C1 segment of cervical spinal cord (tissue), 14 donors: Measurements from ENCODE around the gene NIPA2.

ENCODE experiments used
- DNase-seq, 14 donors: peaks; one replicate each; lab custom pipeline; 2025; lab: John Stamatoyannopoulos, UW

The NIPA2 gene

DNA sequence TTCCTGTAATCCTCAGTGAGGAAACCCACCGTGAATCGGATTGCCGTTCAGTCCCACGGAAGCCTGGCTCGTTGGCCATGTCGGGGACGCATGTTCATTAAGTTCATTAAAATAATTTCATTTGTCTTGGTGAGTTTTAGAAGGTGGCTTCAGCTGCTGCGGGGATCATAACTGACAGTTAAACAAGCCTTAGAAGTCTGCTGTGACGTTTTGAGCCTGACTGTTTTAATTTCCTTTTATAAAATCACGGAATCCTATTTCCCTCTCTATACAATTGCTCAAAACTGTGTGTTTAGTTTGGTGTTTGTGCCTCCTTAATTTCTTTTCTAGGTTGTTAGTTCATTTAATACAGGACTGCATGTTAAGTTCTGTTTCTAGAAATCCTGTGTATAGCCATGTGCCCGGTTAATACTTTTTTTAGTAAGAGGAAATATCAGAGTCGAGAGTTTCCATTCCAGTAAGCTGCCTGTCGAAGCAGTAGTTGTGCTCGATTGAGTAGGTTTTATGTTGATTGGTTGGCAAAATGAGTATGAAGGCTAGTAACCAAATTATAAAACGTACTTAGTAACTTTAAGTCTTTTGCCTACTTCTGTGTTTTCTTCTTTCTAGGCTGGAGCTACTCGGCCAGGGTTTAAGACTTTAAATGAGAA, 705 bp downstream of the NIPA2 start:
- DNase-seq = no peak

DNA sequence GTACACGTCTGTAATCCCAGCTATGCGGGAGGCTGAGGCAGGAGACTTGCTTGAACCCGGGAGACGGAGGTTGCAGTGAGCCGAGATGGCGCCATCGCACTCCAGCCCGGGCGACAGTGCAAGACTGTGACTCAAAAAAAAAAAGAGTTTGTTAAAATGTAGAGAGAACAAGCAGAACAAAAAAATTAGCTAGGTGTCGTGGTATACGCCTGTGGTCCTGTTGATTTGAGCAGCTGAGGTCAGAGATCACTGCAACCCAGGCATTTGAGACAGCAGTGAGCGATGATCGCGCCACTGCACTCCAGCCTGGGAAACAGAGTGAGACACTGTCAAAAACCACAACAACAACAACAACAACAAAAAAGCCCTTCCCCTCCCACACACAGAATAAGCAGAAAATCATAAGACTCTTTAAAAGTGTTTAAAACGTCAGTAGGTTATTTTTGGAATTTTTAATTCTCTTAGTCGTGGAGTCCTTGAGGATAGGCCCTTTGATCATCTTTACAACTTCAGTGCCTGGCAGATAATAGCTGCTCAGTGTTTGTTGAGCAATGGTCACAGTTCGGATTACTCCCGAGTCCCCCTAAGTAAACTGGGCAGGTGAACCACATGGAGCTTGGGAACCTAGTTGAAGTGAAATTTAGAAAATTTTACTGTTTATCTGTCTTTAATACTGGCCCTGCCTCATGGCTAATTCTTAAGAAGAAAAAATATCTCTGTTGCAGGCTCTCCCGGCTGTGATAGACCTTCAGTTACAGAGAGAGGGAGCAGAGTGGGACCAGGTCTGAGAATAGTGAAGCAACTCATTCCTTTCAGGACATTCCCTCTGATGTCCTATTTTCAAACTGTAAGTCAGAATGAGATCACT, 6.2 kb downstream of the NIPA2 start:
- DNase-seq = no peak

DNA sequence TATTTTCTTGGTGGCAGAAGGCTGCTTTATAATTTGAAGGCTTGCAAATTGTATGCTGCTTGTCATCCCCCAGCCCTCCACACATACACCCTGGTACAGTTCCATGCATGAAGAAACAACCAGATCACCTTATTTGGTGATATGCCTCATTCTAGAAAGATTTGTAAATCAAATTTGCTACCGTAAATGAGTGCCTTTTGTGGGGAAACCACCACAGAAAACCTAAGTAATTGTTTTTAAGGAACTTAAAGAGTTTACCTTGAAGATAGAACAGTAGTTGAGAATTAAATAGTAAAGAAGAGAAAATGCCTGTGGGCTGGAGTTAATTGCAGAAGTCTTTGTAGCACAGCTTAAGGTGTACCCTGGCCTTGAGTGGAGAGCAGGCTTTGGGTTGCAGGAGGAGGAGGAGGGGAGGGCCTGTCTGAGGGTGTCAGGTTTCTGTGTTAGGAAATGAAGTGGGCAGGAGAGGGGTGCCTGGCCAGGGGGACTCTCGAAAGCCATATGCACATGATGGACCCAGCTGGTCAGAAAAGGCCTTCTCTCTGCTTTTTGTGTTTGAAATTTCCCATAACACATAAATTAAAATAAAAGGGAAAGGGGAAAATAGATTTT, 6.9 kb downstream of the NIPA2 start:
- DNase-seq = no peak

DNA sequence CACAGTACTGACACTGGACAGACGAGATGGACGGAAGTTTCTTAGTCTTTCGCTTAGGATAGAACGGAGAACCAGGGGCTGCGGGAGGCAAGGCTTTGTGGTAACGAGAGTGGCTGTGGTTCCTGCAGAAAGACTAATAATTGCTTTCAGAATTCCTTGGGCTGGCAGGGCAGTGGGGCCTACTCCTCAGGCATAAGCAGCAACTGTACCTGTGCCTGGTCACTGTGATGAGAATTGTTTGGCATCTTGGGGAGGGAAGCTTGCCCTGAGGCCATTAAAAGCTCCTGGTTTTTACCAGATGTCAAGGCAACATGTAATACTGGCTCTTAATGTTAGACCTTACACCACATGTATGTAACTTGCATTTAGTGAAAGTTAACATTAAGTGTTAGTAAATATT, 7.6 kb downstream of the NIPA2 start:
- DNase-seq = no peak

DNA sequence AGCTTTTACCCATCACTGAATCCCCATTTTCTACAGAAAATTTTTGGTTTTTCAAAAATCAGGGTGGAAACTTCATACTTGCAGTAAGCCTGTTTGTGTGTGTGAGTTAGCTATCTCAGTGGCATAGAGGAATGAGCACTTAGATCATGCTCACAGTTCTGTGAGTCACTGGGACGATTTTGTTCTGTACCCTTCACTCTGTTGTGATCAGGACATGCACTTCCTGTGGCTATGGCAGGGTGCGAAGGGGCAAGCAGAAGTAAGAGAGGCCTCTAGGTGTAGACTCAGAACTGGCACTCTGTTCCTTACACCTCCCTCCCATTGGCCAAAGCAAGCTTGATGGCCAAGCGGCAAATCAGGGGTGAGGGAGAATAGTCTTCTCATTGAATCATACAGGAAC, 11.6 kb downstream of the NIPA2 start:
- DNase-seq = no peak

DNA sequence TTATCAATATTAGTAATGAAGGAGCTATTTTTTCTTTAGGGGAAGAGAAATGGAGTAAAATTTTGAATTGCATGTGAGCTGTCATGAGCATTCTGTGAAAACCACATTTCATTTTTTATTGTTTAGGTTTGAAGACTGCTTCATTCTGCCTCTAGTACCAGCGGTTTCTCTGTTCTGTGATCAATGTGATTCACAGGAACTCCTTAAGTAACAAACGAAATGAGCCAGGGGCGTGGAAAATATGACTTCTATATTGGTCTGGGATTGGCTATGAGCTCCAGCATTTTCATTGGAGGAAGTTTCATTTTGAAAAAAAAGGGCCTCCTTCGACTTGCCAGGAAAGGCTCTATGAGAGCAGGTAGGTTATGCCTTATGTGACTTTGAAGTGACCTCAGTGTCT, 13.0 kb downstream of the NIPA2 start:
- DNase-seq = no peak

DNA sequence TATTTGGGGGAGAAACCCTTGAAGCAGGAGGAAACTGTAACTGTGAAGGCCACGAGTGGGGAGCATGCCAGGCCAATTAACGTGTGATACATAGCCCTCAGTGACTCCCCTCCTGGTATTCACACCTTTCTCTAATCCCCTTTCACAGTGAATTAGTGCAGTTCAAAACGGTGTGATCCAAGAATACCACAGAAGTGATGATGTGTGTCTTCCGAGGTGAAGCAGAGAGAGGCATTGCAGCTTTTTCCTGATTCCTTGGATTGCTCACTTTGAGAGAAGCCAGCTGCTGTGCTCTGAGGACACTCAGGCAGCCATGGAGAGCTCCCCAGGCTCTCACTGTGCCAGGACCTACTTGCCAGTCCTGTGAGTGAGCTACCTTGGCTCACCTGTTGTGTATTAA, 17.3 kb downstream of the NIPA2 start:
- no peak for DNase-seq

DNA sequence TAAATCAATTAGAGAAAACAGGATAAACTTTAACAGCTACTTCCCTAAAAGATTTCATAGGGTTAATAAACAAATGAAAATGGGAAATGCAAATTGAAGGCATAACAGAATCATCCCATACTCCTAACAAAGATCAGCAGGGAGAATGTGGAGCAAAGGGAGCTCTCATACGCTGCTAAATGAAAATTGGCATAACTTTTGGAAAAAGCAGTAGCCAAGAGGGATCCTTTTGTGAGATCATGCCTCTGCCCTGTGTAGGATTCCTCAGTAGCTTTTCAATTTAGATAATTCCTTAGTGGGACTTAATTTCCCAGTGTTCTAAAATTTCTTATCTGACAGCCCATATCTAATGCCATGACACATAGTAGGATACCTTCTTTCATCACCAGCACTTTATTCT, 18.2 kb downstream of the NIPA2 start:
- no peak for DNase-seq

DNA sequence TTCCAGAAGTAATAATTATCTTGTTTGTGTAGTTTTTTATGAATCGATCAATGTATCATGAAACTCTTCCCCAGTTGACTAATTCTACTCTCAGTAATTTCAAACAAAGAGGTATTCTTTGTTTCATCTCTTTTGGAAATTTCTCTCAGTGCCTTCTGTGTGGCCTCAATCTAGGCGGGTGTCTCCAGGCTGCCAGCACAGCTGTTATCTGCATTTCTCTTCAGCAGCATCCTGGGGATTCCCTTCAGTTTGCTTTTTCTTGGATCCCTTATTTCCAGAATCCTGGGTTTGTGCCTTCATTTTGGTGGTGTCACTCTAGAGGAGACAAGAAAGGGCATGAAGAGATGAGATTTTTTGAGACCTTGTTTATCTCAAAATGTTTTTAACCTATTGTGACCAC, 22.7 kb downstream of the NIPA2 start:
- DNase-seq = no peak

DNA sequence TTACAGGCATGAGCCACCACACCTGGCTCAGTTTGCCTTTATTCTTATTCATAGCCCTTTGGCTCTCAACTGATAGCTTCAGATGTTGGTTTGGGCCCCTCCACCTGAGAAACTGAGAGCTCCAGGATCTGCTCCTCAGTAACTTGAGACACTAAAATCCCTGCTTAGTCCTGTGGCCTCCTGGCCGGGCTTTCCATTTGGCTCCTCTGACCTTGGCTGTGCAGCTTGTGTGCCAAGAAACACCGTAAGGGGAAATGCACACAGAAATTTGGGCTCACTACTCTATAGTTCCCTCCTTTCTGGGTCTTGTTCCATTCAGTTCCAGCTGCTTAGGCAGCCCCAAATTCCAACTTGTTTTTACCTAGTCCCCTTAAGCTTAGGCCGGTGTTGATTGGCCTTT, 24.9 kb downstream of the NIPA2 start:
- DNase-seq = no peak

DNA sequence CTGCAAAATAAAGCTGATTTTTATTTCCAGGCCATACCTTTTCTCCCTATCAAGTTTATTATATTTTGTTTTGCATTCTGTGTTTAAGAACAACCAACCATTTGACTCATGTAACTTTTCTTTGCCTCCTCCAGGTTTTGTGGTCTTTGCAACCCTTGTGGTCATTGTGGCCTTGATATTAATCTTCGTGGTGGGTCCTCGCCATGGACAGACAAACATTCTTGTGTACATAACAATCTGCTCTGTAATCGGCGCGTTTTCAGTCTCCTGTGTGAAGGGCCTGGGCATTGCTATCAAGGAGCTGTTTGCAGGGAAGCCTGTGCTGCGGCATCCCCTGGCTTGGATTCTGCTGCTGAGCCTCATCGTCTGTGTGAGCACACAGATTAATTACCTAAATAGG, 27.6 kb downstream of the NIPA2 start:
- DNase-seq = no peak

DNA sequence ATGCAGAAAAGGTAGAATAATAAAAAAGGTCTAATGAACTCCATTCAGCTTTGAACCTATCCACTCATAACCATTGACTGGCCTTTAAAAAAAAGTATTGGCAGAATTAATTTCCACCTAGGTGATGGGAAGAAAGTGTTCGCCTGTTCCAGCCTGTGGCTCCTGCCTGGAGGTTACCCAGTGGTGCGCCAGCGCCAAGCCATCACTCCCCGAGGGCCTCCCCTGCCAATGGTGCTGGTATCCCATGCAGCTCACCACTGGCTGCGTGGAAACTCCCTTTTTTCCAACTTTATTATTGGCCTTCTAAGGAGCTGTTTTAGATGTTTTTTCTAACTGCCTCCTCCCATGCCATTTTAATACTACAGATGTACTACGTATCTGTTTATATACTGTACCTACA, 29.4 kb downstream of the NIPA2 start:
- no peak for DNase-seq

DNA sequence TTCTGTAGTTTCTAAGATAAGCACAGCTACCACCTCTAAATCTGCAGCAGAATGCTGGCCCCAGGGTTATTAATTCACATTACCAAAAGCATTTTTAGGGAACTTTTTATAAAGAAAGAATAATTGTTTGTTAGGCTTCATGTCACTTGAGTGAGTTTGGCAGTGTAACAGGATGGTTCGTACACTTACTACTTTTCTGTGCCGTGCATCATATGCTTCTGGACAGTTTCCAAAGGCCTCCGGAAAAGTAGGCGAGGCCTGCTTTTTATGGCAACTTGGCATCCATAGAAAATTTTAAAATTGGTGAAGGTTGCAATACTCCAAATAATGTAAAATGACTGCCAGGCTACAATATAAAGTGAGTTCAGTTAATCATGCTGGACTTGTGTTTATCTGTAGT, 30.0 kb downstream of the NIPA2 start:
- no peak for DNase-seq

DNA sequence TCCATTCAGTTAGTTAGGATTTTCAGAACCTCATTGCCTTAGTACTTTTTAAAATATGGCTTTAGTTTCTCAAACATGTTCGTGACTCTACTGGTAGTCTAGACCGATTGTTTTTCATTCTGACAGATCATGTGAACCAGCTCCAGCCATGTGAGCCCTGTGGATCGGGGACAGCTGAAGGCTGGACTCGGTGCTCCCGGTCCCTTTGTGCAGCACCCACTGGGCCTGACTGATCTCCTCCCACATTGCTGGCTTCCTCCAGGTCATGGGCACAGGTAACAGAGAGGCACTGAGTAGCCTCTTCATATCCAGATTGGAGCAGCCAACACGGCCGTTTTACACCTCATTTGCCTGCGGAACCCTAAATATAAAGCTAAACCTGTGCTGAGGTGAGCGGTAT, 30.5 kb downstream of the NIPA2 start:
- no peak for DNase-seq

DNA sequence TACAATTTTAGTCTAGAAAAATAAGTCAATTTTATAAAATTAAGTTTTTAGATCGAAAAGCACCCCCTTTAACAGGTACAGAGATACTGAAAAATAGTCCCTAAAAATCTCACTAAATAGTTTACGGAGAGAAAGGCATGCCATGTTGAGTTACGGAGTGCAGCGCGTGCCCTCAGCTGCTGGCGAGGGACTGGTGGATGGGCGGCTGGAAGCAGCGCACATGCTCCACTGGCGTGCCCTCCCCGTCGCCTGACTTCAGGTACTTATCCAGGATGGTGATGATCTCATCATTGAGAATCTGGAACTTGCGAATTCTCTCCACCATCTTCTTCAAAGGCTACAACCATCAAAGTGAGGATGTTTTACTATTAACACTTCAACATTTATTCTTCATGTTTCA, 31.4 kb downstream of the NIPA2 start:
- DNase-seq = no peak

DNA sequence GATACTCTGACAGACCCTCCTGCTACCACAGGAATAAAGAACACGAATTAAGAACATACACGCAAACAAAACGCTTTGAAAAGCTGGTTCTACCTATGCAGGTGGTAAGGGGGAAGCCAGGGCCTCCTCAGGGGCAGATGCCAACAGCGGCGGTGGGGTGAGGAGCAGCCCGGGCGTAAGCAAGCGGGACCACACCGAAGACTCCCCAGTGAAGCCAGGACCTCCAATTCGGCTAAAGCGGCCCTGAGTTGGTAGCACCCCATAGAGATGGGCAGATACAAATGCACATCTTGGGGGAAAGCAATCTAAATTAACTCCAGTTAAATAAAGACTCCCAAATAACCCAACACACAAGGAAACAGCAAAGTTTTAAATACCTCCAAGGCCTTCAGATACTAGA, 32.4 kb downstream of the NIPA2 start:
- no peak for DNase-seq

DNA sequence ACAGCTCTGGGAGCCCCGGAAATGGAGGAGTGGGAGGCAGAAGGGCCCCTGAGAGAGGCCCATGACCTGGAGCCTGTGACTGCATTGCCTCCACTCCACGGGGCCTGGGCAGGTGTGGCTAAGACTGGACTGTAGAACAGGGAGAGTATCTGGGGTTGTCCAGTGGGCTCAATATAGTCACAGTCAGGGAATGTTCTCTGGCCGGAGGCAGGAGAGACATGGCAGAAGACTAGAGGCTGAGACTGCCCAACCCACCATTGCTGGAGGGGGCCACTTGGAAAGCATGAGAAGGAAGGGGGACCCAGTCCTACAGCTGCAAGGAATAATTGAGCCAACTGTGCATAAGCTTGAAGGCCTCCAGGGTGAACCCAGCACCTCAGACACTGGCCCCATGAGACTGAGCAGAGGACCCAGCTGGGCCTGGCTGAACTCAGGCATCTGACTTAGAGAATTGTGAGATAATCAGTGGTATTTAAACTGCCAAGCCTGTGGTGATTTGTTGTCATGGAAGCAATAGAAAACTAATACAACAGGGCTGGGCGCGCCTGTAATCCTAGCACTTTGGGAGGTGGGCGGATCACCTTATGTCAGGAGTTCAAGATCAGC, 33.1 kb downstream of the NIPA2 start:
- DNase-seq = no peak

DNA sequence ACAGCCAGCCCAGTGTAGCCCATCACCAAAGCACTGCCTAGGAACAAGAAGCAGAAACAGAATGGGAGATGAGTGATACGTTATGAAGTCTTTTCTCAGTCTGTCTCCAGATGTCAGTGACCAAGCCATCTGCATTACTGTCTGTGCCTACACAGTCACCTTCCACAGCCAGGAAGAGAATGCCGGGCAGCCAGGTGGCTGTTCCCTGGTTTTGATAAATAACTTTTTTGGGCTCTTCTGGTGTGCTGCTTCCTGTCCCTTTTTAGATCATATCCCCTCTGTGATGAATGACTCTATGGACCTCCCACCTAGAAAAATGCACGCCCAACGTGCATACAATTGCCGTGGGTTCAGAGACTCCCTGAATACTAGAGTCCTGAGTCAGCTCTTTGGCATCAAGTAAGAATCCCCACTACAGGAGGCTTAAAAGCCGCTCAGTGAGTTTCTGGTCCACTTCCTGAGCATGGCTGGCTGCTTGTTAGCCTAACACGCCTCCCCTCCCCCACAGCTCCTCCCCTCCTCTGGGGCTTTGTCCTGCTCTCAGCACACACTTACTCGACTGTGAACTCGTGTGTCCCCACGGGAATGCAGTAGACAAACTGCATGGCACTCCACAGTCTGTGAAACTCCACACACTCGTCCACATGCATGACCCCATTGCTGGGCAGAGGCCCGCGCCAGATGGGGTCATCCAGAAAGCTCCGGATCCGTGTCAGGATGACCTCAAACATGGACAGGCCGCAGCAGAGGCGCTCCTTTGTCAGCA, 34.7 kb downstream of the NIPA2 start:
- no peak for DNase-seq

DNA sequence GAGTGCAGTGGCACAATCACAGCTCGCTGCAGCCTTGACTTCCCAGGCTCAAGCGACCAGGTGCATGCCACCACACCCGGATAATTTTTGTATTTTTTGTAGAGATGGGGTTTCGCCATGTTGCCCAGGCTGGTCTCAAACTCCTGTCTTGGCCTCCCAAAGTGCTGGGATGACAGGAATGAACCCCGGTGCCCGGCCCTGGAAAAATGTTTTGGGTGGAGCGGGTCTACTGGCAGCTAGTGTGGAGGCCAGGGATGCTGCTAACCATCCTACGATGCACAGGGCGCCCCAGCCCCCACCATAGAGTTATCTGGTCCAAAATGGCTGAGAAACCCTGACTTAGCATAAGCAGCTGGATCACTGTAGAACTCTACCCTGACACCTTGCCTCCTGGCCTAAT, 35.4 kb downstream of the NIPA2 start:
- DNase-seq = no peak

DNA sequence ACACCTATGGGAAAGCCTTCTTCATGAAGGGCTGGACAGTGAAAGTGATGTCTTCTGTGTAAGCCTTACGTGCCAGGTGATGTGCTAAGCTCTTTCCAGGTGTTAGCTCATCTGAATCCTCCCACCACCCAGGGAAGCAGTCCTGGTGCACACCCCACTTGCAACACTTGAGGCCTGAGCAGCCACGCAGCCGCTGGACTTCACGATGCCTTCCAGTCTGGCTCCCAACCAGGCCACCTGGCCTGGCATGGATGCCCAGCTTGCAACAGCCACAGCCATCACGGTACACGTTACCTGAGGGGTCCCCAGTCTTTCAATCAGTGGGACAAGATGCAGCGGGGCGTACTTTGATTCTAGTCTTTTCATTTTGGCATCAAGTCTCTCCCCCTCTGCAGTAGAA, 35.8 kb downstream of the NIPA2 start:
- no peak for DNase-seq

DNA sequence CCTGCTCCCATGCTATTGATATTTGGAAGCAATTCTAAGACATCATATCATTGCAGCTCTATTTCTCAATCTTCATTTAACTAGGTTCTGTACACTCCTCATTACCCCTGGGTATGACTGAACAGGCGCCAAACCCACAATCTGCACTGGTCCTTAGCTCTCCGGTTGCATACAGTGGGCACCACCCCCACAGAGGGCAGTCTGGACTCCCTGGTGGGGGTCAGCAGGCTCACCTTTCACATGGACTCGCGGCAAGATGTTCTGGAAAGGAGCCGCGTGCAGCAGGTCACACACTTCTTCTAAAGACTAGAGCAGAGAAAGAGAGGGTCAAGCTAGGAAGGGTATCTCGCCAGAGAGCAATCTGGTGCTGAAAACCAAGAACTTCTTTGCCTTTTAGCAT, 36.5 kb downstream of the NIPA2 start:
- DNase-seq = no peak

DNA sequence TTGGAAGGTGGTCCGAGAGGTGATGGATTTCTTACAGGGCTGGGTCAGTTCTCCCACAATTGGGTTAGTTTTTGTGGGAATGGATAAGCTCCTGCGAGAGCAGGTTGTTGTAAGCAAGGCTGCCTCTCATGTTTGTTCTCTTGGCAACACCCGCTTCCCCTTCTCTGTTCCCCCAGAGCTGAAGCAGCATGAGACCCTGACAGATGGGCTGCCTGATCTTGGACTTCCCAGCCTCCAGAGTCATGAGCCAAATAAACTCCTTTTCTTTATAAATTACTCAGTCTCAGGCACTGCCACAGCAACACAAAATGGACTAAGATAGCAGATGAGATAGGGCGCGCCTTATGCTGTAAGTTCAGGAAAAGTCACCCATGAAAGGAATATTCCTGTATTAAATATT, 38.7 kb downstream of the NIPA2 start:
- DNase-seq = no peak
